Dermis blood vessel endothelial cell (primary cell): ENCODE results near the gene PPME1. TPM values are rescaled to one million over a fixed set of nuclear protein-coding genes. Genes with fewer than 3 reads are reported as not detected.
A peak's percentile ranks its signal among the peaks of the same experiment; 100 is the strongest.

Source experiments
- DNase-seq: peaks from one replicate; pipeline ENCODE4 v3.0.0; 2010
- total RNA-seq: library from RNA; depleted of rRNA; stranded (reverse); fragments of >200 nt; gene quantifications from 2 replicates; pipeline ENCODE4 v1.2.3, GENCODE V29; 2014

The PPME1 gene
- total RNA-seq, 1 donor from 2014 or later: 15.1 TPM

DNA sequence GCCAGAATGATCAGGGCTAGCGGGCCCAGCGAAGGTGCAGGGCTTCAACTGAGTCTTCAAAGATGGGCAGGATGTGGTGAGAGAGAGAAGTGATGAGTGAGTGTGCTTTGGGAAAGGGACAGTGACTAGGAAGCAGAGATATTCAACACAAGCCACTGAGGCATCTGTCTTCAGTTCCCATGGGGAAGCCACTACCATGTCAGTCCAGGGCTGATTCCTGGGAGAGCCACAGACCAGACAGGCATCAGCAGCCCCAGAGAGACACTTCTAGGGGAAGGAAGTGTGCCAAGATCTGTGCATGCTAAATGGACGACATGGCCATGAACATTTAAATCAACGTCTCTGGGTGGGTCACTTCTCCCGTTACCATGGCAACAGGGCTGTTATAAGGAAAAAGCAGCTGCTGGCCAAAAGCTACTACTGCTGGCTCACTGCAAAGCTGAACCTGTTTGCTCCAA is 111.9 kb downstream of the PPME1 start:
- DNase-seq: peak; percentile 8

DNA sequence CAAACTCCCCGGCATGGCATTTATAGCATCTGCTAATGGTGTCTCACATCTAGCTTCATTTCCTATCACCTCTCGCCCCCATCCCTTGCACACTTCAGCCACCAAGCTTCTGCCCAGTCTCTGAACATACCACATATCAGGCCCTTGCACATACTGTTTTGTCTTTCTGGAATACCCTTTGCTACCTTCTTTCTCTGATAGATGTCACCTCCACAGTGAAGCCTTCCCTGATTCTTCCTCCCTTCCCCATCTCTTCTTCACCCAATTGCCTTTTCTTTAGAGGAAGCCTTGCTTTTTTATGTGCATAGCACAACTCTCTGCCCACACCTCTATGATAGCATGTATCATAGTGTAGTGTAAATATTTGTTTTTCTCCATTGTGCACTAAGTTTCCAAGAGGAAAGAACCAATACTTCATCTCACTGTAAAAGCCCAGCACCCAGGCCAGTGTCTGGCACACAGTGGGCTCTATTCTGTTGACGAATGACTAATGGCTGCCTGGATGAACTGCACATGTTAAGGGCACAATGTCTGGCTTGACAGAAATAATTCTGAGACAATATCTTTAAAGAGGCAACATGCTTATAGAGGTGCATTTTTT is 112.6 kb downstream of the PPME1 start:
- no peak for DNase-seq

DNA sequence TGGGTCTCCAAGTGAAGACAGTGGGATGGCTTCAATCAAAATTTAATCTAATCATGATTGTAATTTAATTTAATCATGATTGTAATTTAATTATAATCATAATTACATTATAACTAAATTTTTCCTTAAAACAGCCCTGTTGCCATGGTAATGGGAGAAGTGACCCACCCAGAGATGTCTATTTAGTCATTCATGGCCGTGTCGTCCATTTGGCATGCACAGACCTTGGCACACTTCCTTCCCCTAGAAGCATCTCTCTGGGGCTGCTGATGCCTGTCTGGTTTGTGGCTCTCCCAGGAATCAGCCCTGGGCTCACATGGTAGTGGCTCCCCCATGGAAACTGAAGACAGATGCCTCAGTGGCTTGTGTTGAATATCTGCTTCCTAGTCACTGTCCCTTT is 113.4 kb downstream of the PPME1 start:
- no peak for DNase-seq

DNA sequence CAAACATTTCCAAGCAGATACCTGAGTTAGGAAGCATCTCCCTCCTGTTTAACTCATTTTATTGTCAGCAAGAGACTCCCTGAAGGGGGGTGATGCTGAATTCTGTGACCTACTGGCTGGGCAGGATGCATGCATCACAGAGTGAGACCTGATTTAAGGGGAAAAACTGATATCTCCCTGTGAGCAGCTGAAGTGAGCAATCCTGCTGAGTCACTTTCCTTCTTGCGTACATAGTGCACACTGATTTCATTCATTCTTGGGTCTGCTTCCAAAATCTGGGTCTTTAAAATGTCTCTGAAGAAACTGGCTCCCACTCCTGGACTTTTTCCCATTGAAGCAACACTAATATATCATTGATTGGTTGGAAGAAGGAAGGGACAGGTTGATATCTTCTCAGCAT is 117.1 kb downstream of the PPME1 start:
- peak; percentile 92 for DNase-seq

DNA sequence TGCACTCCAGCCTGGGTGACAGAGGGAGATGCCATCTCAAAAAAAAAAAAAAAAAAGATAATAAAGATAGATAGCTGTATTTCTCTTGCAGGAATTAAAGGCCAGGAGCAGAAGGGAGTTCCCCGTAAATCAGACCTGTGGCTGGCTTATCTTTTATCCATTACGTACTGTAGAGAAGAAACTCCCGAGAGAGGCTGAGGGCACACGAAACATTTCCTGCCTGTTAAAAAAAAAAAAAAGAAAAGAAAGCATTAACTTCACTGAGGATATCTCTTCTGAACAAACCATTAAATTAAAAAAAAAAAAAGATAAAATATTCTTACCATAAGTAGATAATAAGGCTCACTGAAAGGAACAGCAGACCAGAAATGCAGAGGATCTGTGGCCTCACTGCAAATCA is 117.8 kb downstream of the PPME1 start:
- peak; percentile 42 for DNase-seq

DNA sequence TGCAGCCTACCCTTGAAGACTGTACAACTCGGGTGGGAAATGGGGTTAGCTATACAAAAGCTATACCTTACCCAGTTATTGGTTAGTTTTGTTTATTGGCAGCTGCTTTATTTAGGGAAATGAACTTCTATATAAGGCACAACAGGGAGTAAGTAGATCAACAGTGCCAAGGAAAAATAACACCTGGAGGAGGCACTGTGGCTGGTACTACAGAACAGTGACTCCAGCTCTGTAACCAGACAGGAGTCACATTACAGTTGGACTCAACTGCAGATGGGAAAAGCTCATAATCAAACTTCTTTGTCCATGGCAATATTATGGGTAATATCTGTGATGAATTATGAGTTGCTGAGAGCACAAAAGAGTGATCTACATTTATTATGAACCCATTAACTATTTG is 126.4 kb downstream of the PPME1 start:
- no peak for DNase-seq

DNA sequence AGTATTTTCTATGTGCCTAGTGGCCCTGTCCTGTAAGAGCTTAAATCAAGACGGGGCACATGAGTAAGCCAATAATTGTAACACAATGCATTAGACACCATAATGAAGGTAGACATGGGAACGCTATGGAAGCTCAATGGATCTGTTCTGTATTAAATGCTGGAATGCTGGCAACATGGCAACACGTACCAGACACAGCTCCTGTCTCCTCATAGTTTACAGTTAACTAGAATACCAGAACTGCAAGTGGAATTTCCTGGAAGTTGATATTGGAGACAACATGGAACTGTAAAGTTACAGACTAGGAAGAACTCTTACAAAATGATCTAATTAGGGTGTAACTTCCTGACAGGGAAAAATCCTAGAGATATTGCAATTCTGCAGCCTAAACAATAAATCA is 127.9 kb downstream of the PPME1 start:
- no peak for DNase-seq

Other genes with a start within 250 kb of the PPME1 start
- not detected in 2 replicates for gene DNAJB13, start 220.3 kb upstream of the PPME1 start, total RNA-seq
- 2.6 and 22.3 TPM in 2 replicates for gene UCP2, start 188.4 kb upstream of the PPME1 start, total RNA-seq
- 0.28 and 0.34 TPM in 2 replicates for gene UCP3, start 162.2 kb upstream of the PPME1 start, total RNA-seq
- 13.4 and 14.4 TPM in 2 replicates for gene C2CD3, start 287 bp upstream of the PPME1 start, total RNA-seq
- 19.2 and 37.4 TPM in 2 replicates for gene P4HA3, start 140.4 kb downstream of the PPME1 start, total RNA-seq
- 27.4 and 42.2 TPM in 2 replicates for gene PGM2L1, start 227.1 kb downstream of the PPME1 start, total RNA-seq